ENCODE measurements around the gene PARN. TPM values are rescaled to one million over a fixed set of nuclear protein-coding genes. Genes with fewer than 3 reads are reported as not detected.

The PARN gene
- total and polyA plus RNA-seq, 4 experiments from 2014 or later = 41.5 to 46.4 (median 44.7) TPM

GRCh38 chr16:14564323-14564722 is 65.7 kb downstream of the PARN start:
- ChIA-PET POLR2A (ENCODE audit: partially characterized antibody) (no interaction called here), CTCF (ENCODE audit: partially characterized antibody) (no interaction called here)
- peak overlapping the region in 2 of 8 donors; percentile 60 to 64 for H3K4me3 Mint-ChIP-seq

GRCh38 chr16:14562691-14563491 is 67.2 kb downstream of the PARN start:
- intact Hi-C loops (cut with micrococcal nuclease) = no loop called here
- H3K27ac ChIP-seq (ENCODE audit: low read depth, low read length) = no peak overlapping the region
- no peaks in the 10 kb centered on the region for H3K9me3 Mint-ChIP-seq
- H3K4me1 Mint-ChIP-seq = peaks cover 10 to 14% (median 11%) of the 10 kb centered on the region in 4 donors
- no peaks in the 10 kb centered on the region for H3K27me3 ChIP-seq (ENCODE audit: insufficient read depth, low read length)
- no peaks in the 10 kb centered on the region for H3K27me3 Mint-ChIP-seq
- no peak overlapping the region for H3K4me3 Mint-ChIP-seq
- CTCF ChIA-PET (ENCODE audit: partially characterized antibody) = interaction anchor here (0.6 kb wide), 1 partner anchor 55 kb away, joined by 3 read pairs; no protein-coding TSS in a partner anchor
- no peak overlapping the region for H3K4me3 ChIP-seq (ENCODE audit: low read length in 2 of 2)
- POLR2A ChIA-PET (ENCODE audit: partially characterized antibody) = no interaction called here
- H3K4me1 ChIP-seq (ENCODE audit: insufficient read depth, low read length) = no peaks in the 10 kb centered on the region
- H3K36me3 Mint-ChIP-seq = peaks cover 20 to 22% of the 10 kb centered on the region in 2 donors
- H3K9me3 ChIP-seq (ENCODE audit: control insufficient read depth in 1 of 2, low read length in 2 of 2) = no peaks in the 10 kb centered on the region
- DNase-seq = no peak
- H3K27ac Mint-ChIP-seq = peak overlapping the region in 2 of 7 donors; percentile 54 to 73
- no peaks in the 10 kb centered on the region for H3K36me3 ChIP-seq (ENCODE audit: insufficient read depth, low read length)

More at GRCh38 chr16:14564323-14564722, 65.7 kb downstream of the PARN start:
- H3K27me3 ChIP-seq (ENCODE audit: insufficient read depth, low read length) = no peaks in the 10 kb centered on the region
- H3K36me3 Mint-ChIP-seq = peaks cover 22 to 24% of the 10 kb centered on the region in 2 donors
- H3K4me3 ChIP-seq (ENCODE audit: low read length in 2 of 2) = no peak overlapping the region
- H3K4me1 ChIP-seq (ENCODE audit: insufficient read depth, low read length) = no peaks in the 10 kb centered on the region
- H3K9me3 Mint-ChIP-seq = no peaks in the 10 kb centered on the region
- H3K36me3 ChIP-seq (ENCODE audit: insufficient read depth, low read length) = no peaks in the 10 kb centered on the region
- H3K4me1 Mint-ChIP-seq = peaks cover 10 to 15% (median 13%) of the 10 kb centered on the region in 4 donors
- no peak for DNase-seq
- intact Hi-C loops (cut with micrococcal nuclease) = no loop called here
- no peak overlapping the region for H3K27ac ChIP-seq (ENCODE audit: low read depth, low read length)
- H3K27ac Mint-ChIP-seq = peak overlapping the region in 5 of 7 donors; percentile 1 to 26 (median 8)
- H3K9me3 ChIP-seq (ENCODE audit: control insufficient read depth in 1 of 2, low read length in 2 of 2) = no peaks in the 10 kb centered on the region
- no peaks in the 10 kb centered on the region for H3K27me3 Mint-ChIP-seq

- H3K27me3 Mint-ChIP-seq = no peaks in the 10 kb centered on the region
- no peaks in the 10 kb centered on the region for H3K4me1 ChIP-seq (ENCODE audit: insufficient read depth, low read length)
- no peak overlapping the region for H3K27ac Mint-ChIP-seq
- no peaks in the 10 kb centered on the region for H3K27me3 ChIP-seq (ENCODE audit: insufficient read depth, low read length)
- H3K4me1 Mint-ChIP-seq = peaks cover 6 to 9% (median 7%) of the 10 kb centered on the region in 4 donors
- ChIA-PET CTCF (ENCODE audit: partially characterized antibody) (no interaction called here), POLR2A (ENCODE audit: partially characterized antibody) (no interaction called here)
- peaks cover 11 to 33% of the 10 kb centered on the region in 2 donors for H3K36me3 Mint-ChIP-seq
- H3K9me3 ChIP-seq (ENCODE audit: control insufficient read depth in 1 of 2, low read length in 2 of 2) = no peaks in the 10 kb centered on the region
- DNase-seq = no peak
- H3K36me3 ChIP-seq (ENCODE audit: insufficient read depth, low read length) = no peaks in the 10 kb centered on the region
- no peaks in the 10 kb centered on the region for H3K9me3 Mint-ChIP-seq
- intact Hi-C loops (cut with micrococcal nuclease) = no loop called here
- no peak overlapping the region for H3K4me3 ChIP-seq (ENCODE audit: low read length in 2 of 2)
- H3K4me3 Mint-ChIP-seq = no peak overlapping the region
- no peak overlapping the region for H3K27ac ChIP-seq (ENCODE audit: low read depth, low read length)
Measured at GRCh38 chr16:14560523-14560922, 69.5 kb downstream of the PARN start.

- Histone ChIP-seq H3K36me3 (ENCODE audit: insufficient read depth, low read length) (no peaks in the 10 kb centered on the region), H3K27ac (ENCODE audit: low read depth, low read length) (no peak overlapping the region), H3K9me3 (ENCODE audit: control insufficient read depth in 1 of 2, low read length in 2 of 2) (no peaks in the 10 kb centered on the region), H3K27me3 (ENCODE audit: insufficient read depth, low read length) (no peaks in the 10 kb centered on the region), H3K4me1 (ENCODE audit: insufficient read depth, low read length) (no peaks in the 10 kb centered on the region), H3K4me3 (ENCODE audit: low read length in 2 of 2) (no peak overlapping the region)
- intact Hi-C loops (cut with micrococcal nuclease) = no loop called here
- peak overlapping the region in 1 of 8 donors; percentile 7 for H3K4me3 Mint-ChIP-seq
- peaks cover 0 to 8% (median 6%) of the 10 kb centered on the region in 4 donors for H3K4me1 Mint-ChIP-seq
- POLR2A ChIA-PET (ENCODE audit: partially characterized antibody) = no interaction called here
- CTCF ChIA-PET (ENCODE audit: partially characterized antibody) = no interaction called here
- H3K27ac Mint-ChIP-seq = peak overlapping the region in 1 of 7 donors; percentile 84
- H3K27me3 Mint-ChIP-seq = no peaks in the 10 kb centered on the region
- no peak for DNase-seq
- H3K9me3 Mint-ChIP-seq = no peaks in the 10 kb centered on the region
- peaks cover 12 to 32% of the 10 kb centered on the region in 2 donors for H3K36me3 Mint-ChIP-seq
Measured at GRCh38 chr16:14559809-14560241, 70.2 kb downstream of the PARN start.

- peaks cover 40 to 57% of the 10 kb centered on the region in 2 donors for H3K36me3 Mint-ChIP-seq
- H3K27ac ChIP-seq (ENCODE audit: low read depth, low read length) = no peak overlapping the region
- intact Hi-C loops (cut with micrococcal nuclease) = no loop called here
- peaks cover 0 to 3% (median 0%) of the 10 kb centered on the region in 4 donors for H3K4me1 Mint-ChIP-seq
- no peak overlapping the region for H3K4me3 Mint-ChIP-seq
- H3K27ac Mint-ChIP-seq = no peak overlapping the region
- POLR2A ChIA-PET (ENCODE audit: partially characterized antibody) = no interaction called here
- DNase-seq = no peak
- CTCF ChIA-PET (ENCODE audit: partially characterized antibody) = no interaction called here
- H3K9me3 Mint-ChIP-seq = no peaks in the 10 kb centered on the region
- H3K27me3 ChIP-seq (ENCODE audit: insufficient read depth, low read length) = no peaks in the 10 kb centered on the region
- H3K4me3 ChIP-seq (ENCODE audit: low read length in 2 of 2) = no peak overlapping the region
- no peaks in the 10 kb centered on the region for H3K4me1 ChIP-seq (ENCODE audit: insufficient read depth, low read length)
- H3K9me3 ChIP-seq (ENCODE audit: control insufficient read depth in 1 of 2, low read length in 2 of 2) = no peaks in the 10 kb centered on the region
- peaks cover 13% of the 10 kb centered on the region for H3K36me3 ChIP-seq (ENCODE audit: insufficient read depth, low read length)
- H3K27me3 Mint-ChIP-seq = no peaks in the 10 kb centered on the region
Measured at GRCh38 chr16:14553447-14553846, 76.6 kb downstream of the PARN start.

- H3K36me3 Mint-ChIP-seq = peaks cover 39 to 56% of the 10 kb centered on the region in 2 donors
Measured at GRCh38 chr16:14549789-14550153, 80.3 kb downstream of the PARN start.

GRCh38 chr16:14548933-14549788 is 80.9 kb downstream of the PARN start:
- ChIA-PET CTCF (ENCODE audit: partially characterized antibody) (no interaction called here), POLR2A (ENCODE audit: partially characterized antibody) (interaction anchor here (1.1 kb wide), 1 partner anchor 9 kb away, joined by 3 read pairs; no protein-coding TSS in a partner anchor)
- no peak overlapping the region for H3K27ac ChIP-seq (ENCODE audit: low read depth, low read length)
- H3K9me3 Mint-ChIP-seq = no peaks in the 10 kb centered on the region
- H3K4me3 Mint-ChIP-seq = no peak overlapping the region
- intact Hi-C loops (cut with micrococcal nuclease) = no loop called here
- H3K36me3 Mint-ChIP-seq = peaks cover 39 to 58% of the 10 kb centered on the region in 2 donors
- H3K27me3 ChIP-seq (ENCODE audit: insufficient read depth, low read length) = no peaks in the 10 kb centered on the region
- no peak overlapping the region for H3K4me3 ChIP-seq (ENCODE audit: low read length in 2 of 2)
- no peaks in the 10 kb centered on the region for H3K4me1 ChIP-seq (ENCODE audit: insufficient read depth, low read length)
- peaks cover 13% of the 10 kb centered on the region for H3K36me3 ChIP-seq (ENCODE audit: insufficient read depth, low read length)
- DNase-seq = no peak
- H3K27me3 Mint-ChIP-seq = no peaks in the 10 kb centered on the region
- peaks cover 0 to 4% (median 2%) of the 10 kb centered on the region in 4 donors for H3K4me1 Mint-ChIP-seq
- no peaks in the 10 kb centered on the region for H3K9me3 ChIP-seq (ENCODE audit: control insufficient read depth in 1 of 2, low read length in 2 of 2)
- peak overlapping the region in 1 of 7 donors; percentile 48 for H3K27ac Mint-ChIP-seq

More at GRCh38 chr16:14549789-14550153, 80.3 kb downstream of the PARN start:
- POLR2A ChIA-PET (ENCODE audit: partially characterized antibody) = interaction anchor here (1.1 kb wide), 1 partner anchor 8 kb away, joined by 3 read pairs; no protein-coding TSS in a partner anchor
- Histone ChIP-seq H3K27ac (ENCODE audit: low read depth, low read length) (no peak overlapping the region), H3K36me3 (ENCODE audit: insufficient read depth, low read length) (peaks cover 13% of the 10 kb centered on the region), H3K27me3 (ENCODE audit: insufficient read depth, low read length) (no peaks in the 10 kb centered on the region), H3K4me3 (ENCODE audit: low read length in 2 of 2) (no peak overlapping the region), H3K4me1 (ENCODE audit: insufficient read depth, low read length) (no peaks in the 10 kb centered on the region), H3K9me3 (ENCODE audit: control insufficient read depth in 1 of 2, low read length in 2 of 2) (no peaks in the 10 kb centered on the region)
- intact Hi-C loops (cut with micrococcal nuclease) = no loop called here
- CTCF ChIA-PET (ENCODE audit: partially characterized antibody) = no interaction called here
- H3K27ac Mint-ChIP-seq = no peak overlapping the region
- peaks cover 0 to 4% (median 2%) of the 10 kb centered on the region in 4 donors for H3K4me1 Mint-ChIP-seq
- H3K4me3 Mint-ChIP-seq = no peak overlapping the region
- H3K9me3 Mint-ChIP-seq = no peaks in the 10 kb centered on the region
- no peaks in the 10 kb centered on the region for H3K27me3 Mint-ChIP-seq
- no peak for DNase-seq
